ENCODE results near the gene SLIT1. TPM values are rescaled to one million over a fixed set of nuclear protein-coding genes. Genes with fewer than 3 reads are reported as not detected.

Gene SLIT1
- total RNA-seq, 2 donors from 2014 or later: 0.14 to 0.35 TPM

GRCh38 chr10:97013983-97014382, 171.8 kb downstream of the SLIT1 start:
- TF ChIP-seq CTCF (IDR thresholded peaks at IDR 0.05): no peak

GRCh38 chr10:97013568-97013967, 172.2 kb downstream of the SLIT1 start:
- ATAC-seq (ENCODE audit: insufficient number of reproducible peaks, low FRiP score, low read depth) (no peak), DNase-seq (ENCODE audit: low spot score) (no peak)
- Histone ChIP-seq H3K4me1 (ENCODE audit: control insufficient read depth in 1 of 2, low read depth in 2 of 2) (no peaks in the 10 kb centered on the region), H3K4me3 (no peak overlapping the region), H3K9me3 (no peaks in the 10 kb centered on the region), H3K27ac (no peak overlapping the region), H3K36me3 (no peaks in the 10 kb centered on the region), H3K27me3 (replicated peaks; ENCODE audit: insufficient read depth) (no peaks in the 10 kb centered on the region)
- no peak for TF ChIP-seq CTCF (IDR thresholded peaks at IDR 0.05)

More at GRCh38 chr10:97013983-97014382, 171.8 kb downstream of the SLIT1 start:
- Histone ChIP-seq H3K27ac (no peak overlapping the region), H3K4me1 (ENCODE audit: control insufficient read depth in 1 of 2, low read depth in 2 of 2) (no peaks in the 10 kb centered on the region), H3K27me3 (replicated peaks; ENCODE audit: insufficient read depth) (no peaks in the 10 kb centered on the region), H3K4me3 (no peak overlapping the region), H3K9me3 (no peaks in the 10 kb centered on the region), H3K36me3 (no peaks in the 10 kb centered on the region)
- no peak for ATAC-seq (ENCODE audit: insufficient number of reproducible peaks, low FRiP score, low read depth)
- no peak for DNase-seq (ENCODE audit: low spot score)

- no peaks in the 10 kb centered on the region for H3K36me3 ChIP-seq
- no peaks in the 10 kb centered on the region for H3K4me1 ChIP-seq (ENCODE audit: control insufficient read depth in 1 of 2, low read depth in 2 of 2)
Measured at GRCh38 chr10:97012470-97012869, 173.3 kb downstream of the SLIT1 start.

GRCh38 chr10:97011397-97011796, 174.4 kb downstream of the SLIT1 start:
- no peak for TF ChIP-seq CTCF (IDR thresholded peaks at IDR 0.05)
- no peak overlapping the region for H3K4me3 ChIP-seq
- no peaks in the 10 kb centered on the region for H3K36me3 ChIP-seq
- H3K27ac ChIP-seq: no peak overlapping the region
- H3K27me3 ChIP-seq (replicated peaks; ENCODE audit: insufficient read depth): no peaks in the 10 kb centered on the region
- H3K9me3 ChIP-seq: peaks cover 5% of the 10 kb centered on the region
- no peak for ATAC-seq (ENCODE audit: insufficient number of reproducible peaks, low FRiP score, low read depth)
- no peak for DNase-seq (ENCODE audit: low spot score)
- H3K4me1 ChIP-seq (ENCODE audit: control insufficient read depth in 1 of 2, low read depth in 2 of 2): no peaks in the 10 kb centered on the region

More at GRCh38 chr10:97012470-97012869, 173.3 kb downstream of the SLIT1 start:
- no peak for TF ChIP-seq CTCF (IDR thresholded peaks at IDR 0.05)
- ATAC-seq (ENCODE audit: insufficient number of reproducible peaks, low FRiP score, low read depth): no peak
- Histone ChIP-seq H3K27me3 (replicated peaks; ENCODE audit: insufficient read depth) (no peaks in the 10 kb centered on the region), H3K4me3 (no peak overlapping the region), H3K27ac (no peak overlapping the region), H3K9me3 (peaks cover 5% of the 10 kb centered on the region)
- DNase-seq (ENCODE audit: low spot score): no peak

- H3K27ac ChIP-seq: no peak overlapping the region
- no peaks in the 10 kb centered on the region for H3K27me3 ChIP-seq (replicated peaks; ENCODE audit: insufficient read depth)
- no peak for TF ChIP-seq CTCF (IDR thresholded peaks at IDR 0.05)
- H3K36me3 ChIP-seq: no peaks in the 10 kb centered on the region
- ATAC-seq (ENCODE audit: insufficient number of reproducible peaks, low FRiP score, low read depth) (no peak), DNase-seq (ENCODE audit: low spot score) (no peak)
- H3K4me1 ChIP-seq (ENCODE audit: control insufficient read depth in 1 of 2, low read depth in 2 of 2): no peaks in the 10 kb centered on the region
- no peak overlapping the region for H3K4me3 ChIP-seq
- peaks cover 5% of the 10 kb centered on the region for H3K9me3 ChIP-seq
Measured at GRCh38 chr10:97010695-97011206, 175.0 kb downstream of the SLIT1 start.
